ENCODE data around the gene XRCC3. TPM values are rescaled to one million over a fixed set of nuclear protein-coding genes. Genes with fewer than 3 reads are reported as not detected.

XRCC3 gene
- total RNA-seq, 1 experiment from 2014 or later = 36.8 TPM

DNA sequence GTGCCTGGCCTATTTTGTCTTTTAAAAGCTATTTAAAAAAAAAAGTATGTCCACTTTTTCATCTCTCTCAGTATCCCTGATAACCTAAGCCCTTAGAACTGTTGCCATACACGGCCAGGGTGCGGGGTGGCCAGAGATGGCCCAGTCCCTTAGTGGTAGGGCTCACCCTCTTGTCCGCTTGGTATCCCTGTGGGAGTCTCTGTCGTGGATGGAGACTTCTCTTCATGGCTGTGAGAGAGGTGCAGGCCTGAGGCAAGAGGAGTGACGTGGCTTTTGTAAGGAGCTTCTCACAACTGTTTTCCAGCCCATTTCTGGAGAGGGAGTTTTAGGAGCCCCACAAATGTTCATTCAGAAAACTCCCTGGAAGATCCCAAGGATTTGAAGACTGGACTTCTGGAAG, 26.8 kb downstream of the XRCC3 start:
- ATAC-seq (no peak), DNase-seq (ENCODE audit: low read depth, low spot score) (no peak)
- no peaks in the 10 kb centered on the region for H3K4me1 ChIP-seq (ENCODE audit: control insufficient read depth, insufficient read depth, low read length)
- intact Hi-C loops (cut with micrococcal nuclease; ENCODE audit: unreplicated experiment) = no loop called here
- no TSS peak for BruUV-seq (replicated peaks)
- H3K27me3 ChIP-seq (ENCODE audit: control insufficient read depth, insufficient read depth, low read length) = no peaks in the 10 kb centered on the region
- ChIA-PET POLR2A (no interaction called here), CTCF (no interaction called here)
- TF ChIP-seq CTCF (IDR thresholded peaks at IDR 0.05) (no peak), SIN3A (IDR thresholded peaks at IDR 0.05; ENCODE audit: borderline replicate concordance, insufficient read depth, low read depth, low read length) (no peak), TCF7L2 (IDR thresholded peaks at IDR 0.05; ENCODE audit: low read depth, low read length) (no peak), POLR2AphosphoS5 (IDR thresholded peaks at IDR 0.05; ENCODE audit: low read depth, low read length) (no peak)
- TF ChIP-seq, protein P1, sequence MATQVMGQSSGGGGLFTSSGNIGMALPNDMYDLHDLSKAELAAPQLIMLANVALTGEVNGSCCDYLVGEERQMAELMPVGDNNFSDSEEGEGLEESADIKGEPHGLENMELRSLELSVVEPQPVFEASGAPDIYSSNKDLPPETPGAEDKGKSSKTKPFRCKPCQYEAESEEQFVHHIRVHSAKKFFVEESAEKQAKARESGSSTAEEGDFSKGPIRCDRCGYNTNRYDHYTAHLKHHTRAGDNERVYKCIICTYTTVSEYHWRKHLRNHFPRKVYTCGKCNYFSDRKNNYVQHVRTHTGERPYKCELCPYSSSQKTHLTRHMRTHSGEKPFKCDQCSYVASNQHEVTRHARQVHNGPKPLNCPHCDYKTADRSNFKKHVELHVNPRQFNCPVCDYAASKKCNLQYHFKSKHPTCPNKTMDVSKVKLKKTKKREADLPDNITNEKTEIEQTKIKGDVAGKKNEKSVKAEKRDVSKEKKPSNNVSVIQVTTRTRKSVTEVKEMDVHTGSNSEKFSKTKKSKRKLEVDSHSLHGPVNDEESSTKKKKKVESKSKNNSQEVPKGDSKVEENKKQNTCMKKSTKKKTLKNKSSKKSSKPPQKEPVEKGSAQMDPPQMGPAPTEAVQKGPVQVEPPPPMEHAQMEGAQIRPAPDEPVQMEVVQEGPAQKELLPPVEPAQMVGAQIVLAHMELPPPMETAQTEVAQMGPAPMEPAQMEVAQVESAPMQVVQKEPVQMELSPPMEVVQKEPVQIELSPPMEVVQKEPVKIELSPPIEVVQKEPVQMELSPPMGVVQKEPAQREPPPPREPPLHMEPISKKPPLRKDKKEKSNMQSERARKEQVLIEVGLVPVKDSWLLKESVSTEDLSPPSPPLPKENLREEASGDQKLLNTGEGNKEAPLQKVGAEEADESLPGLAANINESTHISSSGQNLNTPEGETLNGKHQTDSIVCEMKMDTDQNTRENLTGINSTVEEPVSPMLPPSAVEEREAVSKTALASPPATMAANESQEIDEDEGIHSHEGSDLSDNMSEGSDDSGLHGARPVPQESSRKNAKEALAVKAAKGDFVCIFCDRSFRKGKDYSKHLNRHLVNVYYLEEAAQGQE (IDR thresholded peaks at IDR 0.05; ENCODE audit: insufficient read depth in 1 of 2, low read depth in 2 of 2, low read length in 1 of 2) = no peak
- H3K9me3 ChIP-seq (ENCODE audit: control insufficient read depth, insufficient read depth, low read depth, low read length) = no peaks in the 10 kb centered on the region
- H3K4me3 ChIP-seq (ENCODE audit: low read depth in 2 of 2, low read length in 2 of 2) = no peak overlapping the region
- H3K36me3 ChIP-seq (ENCODE audit: control insufficient read depth, insufficient read depth, low read length) = peaks cover 3% of the 10 kb centered on the region; the same call in 1 of the 2 replicates
- H3K27ac ChIP-seq (ENCODE audit: low read length) = no peak overlapping the region
- in situ Hi-C loops (cut with HindIII; ENCODE audit: low pct_unique_long_range_greater_than_20kb, low sequenced_read_pairs) = no loop called here

- Histone ChIP-seq H3K9me3 (ENCODE audit: control insufficient read depth, insufficient read depth, low read depth, low read length) (no peaks in the 10 kb centered on the region), H3K4me3 (ENCODE audit: low read depth in 2 of 2, low read length in 2 of 2) (no peak overlapping the region), H3K36me3 (ENCODE audit: control insufficient read depth, insufficient read depth, low read length) (peaks cover 5% of the 10 kb centered on the region; the same call in 1 of the 2 replicates), H3K27ac (ENCODE audit: low read length) (no peak overlapping the region), H3K27me3 (ENCODE audit: control insufficient read depth, insufficient read depth, low read length) (no peaks in the 10 kb centered on the region), H3K4me1 (ENCODE audit: control insufficient read depth, insufficient read depth, low read length) (no peaks in the 10 kb centered on the region)
- POLR2A ChIA-PET = no interaction called here
- CTCF ChIA-PET = no interaction called here
- BruUV-seq (replicated peaks) = no TSS peak
- in situ Hi-C loops (cut with HindIII; ENCODE audit: low pct_unique_long_range_greater_than_20kb, low sequenced_read_pairs) = no loop called here
- no peak for ATAC-seq
- DNase-seq (ENCODE audit: low read depth, low spot score) = no peak
- TF ChIP-seq TCF7L2 (IDR thresholded peaks at IDR 0.05; ENCODE audit: low read depth, low read length) (no peak), POLR2AphosphoS5 (IDR thresholded peaks at IDR 0.05; ENCODE audit: low read depth, low read length) (no peak), CTCF (IDR thresholded peaks at IDR 0.05) (no peak), SIN3A (IDR thresholded peaks at IDR 0.05; ENCODE audit: borderline replicate concordance, insufficient read depth, low read depth, low read length) (no peak)
- TF ChIP-seq, protein P1 (IDR thresholded peaks at IDR 0.05; ENCODE audit: insufficient read depth in 1 of 2, low read depth in 2 of 2, low read length in 1 of 2) = no peak
- intact Hi-C loops (cut with micrococcal nuclease; ENCODE audit: unreplicated experiment) = no loop called here
These were observed 27.5 kb downstream of the XRCC3 start for GRCh38 chr14:103687712-103688111.

Measured in Panc1 (cell line).